Measurements from ENCODE around the gene NAA20. TPM values are rescaled to one million over a fixed set of nuclear protein-coding genes. Genes with fewer than 3 reads are reported as not detected.

NAA20 gene
- total RNA-seq, 4 donors from 2014 or later: 45.5 to 73.2 (median 61.5) TPM

DNA sequence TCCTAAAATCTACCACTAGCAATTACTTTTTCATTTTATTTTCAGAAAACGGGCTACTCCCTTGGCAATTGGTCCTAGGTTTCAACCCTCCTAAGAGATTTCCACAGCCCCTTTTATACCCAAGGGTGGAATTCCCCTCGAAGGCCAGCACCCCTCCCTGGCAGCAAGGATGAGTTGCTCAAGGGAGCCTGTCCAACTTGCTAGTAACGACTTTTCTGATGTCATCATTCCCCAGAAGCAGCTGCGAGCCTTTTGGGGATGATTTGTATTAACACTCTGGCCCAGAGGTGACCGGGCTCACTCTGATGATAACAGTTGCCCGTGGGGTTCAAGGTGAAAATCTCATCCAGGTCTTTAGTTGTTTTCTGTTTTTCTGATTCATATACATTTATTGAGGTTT is 30.7 kb upstream of the NAA20 start:
- DNase-seq (no peak), ATAC-seq (peak in 1 of 2 donors; percentile 76)
- in situ Hi-C loops (cut with MboI; ENCODE audit: low sequenced_read_pairs in 4 of 4): loop anchor here in 1 of 4 donors (10.0 kb wide), 1 partner anchor 202 kb away; no protein-coding TSS in a partner anchor
- TF ChIP-seq, protein P1, sequence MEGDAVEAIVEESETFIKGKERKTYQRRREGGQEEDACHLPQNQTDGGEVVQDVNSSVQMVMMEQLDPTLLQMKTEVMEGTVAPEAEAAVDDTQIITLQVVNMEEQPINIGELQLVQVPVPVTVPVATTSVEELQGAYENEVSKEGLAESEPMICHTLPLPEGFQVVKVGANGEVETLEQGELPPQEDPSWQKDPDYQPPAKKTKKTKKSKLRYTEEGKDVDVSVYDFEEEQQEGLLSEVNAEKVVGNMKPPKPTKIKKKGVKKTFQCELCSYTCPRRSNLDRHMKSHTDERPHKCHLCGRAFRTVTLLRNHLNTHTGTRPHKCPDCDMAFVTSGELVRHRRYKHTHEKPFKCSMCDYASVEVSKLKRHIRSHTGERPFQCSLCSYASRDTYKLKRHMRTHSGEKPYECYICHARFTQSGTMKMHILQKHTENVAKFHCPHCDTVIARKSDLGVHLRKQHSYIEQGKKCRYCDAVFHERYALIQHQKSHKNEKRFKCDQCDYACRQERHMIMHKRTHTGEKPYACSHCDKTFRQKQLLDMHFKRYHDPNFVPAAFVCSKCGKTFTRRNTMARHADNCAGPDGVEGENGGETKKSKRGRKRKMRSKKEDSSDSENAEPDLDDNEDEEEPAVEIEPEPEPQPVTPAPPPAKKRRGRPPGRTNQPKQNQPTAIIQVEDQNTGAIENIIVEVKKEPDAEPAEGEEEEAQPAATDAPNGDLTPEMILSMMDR (IDR thresholded peaks at IDR 0.05 in 4 of 5, conservative IDR thresholded peaks at IDR 0.05 in 1 of 5): no peak
- TF ChIP-seq POLR2A (IDR thresholded peaks at IDR 0.05): no peak
- H3K4me3 ChIP-seq: no peak overlapping the region
- H3K27ac ChIP-seq: peak overlapping the region; percentile 29 to 53 (median 36)
- H3K4me1 ChIP-seq: peaks cover 48 to 61% of the 10 kb centered on the region in 2 donors
- no peaks in the 10 kb centered on the region for H3K36me3 ChIP-seq
- H3K9me3 ChIP-seq: no peaks in the 10 kb centered on the region
- intact Hi-C loops (cut with DNase I; ENCODE audit: low total_unique reads): no loop called here
- H3K27me3 ChIP-seq: no peaks in the 10 kb centered on the region

DNA sequence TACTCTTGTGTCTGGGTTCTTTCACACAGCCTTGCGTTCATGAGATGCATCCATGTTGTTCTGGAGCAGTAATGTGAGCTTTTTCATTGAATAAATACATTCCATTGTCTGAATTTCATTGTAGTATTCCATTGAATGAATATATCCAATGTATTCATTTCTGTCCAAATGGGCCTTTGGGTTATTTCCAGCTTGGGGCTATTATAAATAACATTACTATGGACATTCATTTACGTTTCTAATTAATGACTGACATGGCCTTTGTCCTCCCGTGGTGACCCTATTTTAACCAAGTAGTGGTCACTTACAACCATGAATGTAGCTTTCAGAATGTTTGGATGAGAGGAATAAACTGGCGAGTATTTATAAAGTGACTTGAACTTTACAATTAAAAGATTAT is 30.1 kb upstream of the NAA20 start:
- DNase-seq: no peak
- H3K9me3 ChIP-seq: no peaks in the 10 kb centered on the region
- H3K27me3 ChIP-seq: no peaks in the 10 kb centered on the region
- in situ Hi-C loops (cut with MboI; ENCODE audit: low sequenced_read_pairs in 4 of 4): loop anchor here in 1 of 4 donors (10.0 kb wide), 1 partner anchor 202 kb away; no protein-coding TSS in a partner anchor
- no peak overlapping the region for H3K4me3 ChIP-seq
- H3K36me3 ChIP-seq: no peaks in the 10 kb centered on the region
- no peak for ATAC-seq
- no peak for TF ChIP-seq POLR2A (IDR thresholded peaks at IDR 0.05)
- intact Hi-C loops (cut with DNase I; ENCODE audit: low total_unique reads): no loop called here
- H3K4me1 ChIP-seq: peaks cover 50 to 62% of the 10 kb centered on the region in 2 donors
- H3K27ac ChIP-seq: peak overlapping the region in 2 of 4 donors; percentile 36 to 53

DNA sequence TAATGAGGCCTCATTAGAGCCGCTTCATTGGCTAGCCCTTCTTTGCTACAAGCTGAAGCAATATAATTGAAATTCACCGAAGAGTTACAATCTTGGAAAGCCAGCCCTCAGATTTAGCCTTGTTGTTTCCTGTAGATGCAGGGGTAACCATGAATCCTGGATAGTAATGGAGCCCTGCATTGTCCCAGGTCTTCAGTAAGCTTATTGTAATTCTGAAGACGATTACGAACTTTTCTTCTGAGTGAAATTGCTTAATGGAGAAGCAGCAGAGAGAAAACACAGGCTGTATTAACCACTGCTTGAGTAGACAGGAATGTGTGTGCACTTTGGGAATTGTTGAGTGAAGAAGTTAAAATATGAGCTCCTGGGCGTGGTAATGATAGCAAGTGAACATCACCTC is 26.3 kb upstream of the NAA20 start:
- peaks cover 56 to 71% of the 10 kb centered on the region in 2 donors for H3K4me1 ChIP-seq
- no peaks in the 10 kb centered on the region for H3K9me3 ChIP-seq
- in situ Hi-C loops (cut with MboI; ENCODE audit: low sequenced_read_pairs in 4 of 4): loop anchor here in 3 of 4 donors (10.0 kb wide), 2 partner anchors 206 to 296 kb away; no protein-coding TSS in a partner anchor
- no peak overlapping the region for H3K27ac ChIP-seq
- no peak for DNase-seq
- H3K4me3 ChIP-seq: no peak overlapping the region
- intact Hi-C loops (cut with DNase I; ENCODE audit: low total_unique reads): loop anchor here (5.0 kb wide), 1 partner anchor 69 kb away; no protein-coding TSS in a partner anchor
- no peak for ATAC-seq
- H3K36me3 ChIP-seq: no peaks in the 10 kb centered on the region
- no peaks in the 10 kb centered on the region for H3K27me3 ChIP-seq
- TF ChIP-seq POLR2A (IDR thresholded peaks at IDR 0.05): no peak
- TF ChIP-seq, protein P1 (IDR thresholded peaks at IDR 0.05 in 4 of 5, conservative IDR thresholded peaks at IDR 0.05 in 1 of 5): no peak

GRCh38 chr20:19991308-19991707 is 25.9 kb upstream of the NAA20 start:
- Histone ChIP-seq H3K36me3 (no peaks in the 10 kb centered on the region), H3K27ac (no peak overlapping the region), H3K4me1 (peaks cover 56 to 71% of the 10 kb centered on the region in 2 donors), H3K9me3 (no peaks in the 10 kb centered on the region), H3K4me3 (no peak overlapping the region), H3K27me3 (no peaks in the 10 kb centered on the region)
- no peak for TF ChIP-seq POLR2A (IDR thresholded peaks at IDR 0.05)
- TF ChIP-seq, protein P1 (IDR thresholded peaks at IDR 0.05 in 4 of 5, conservative IDR thresholded peaks at IDR 0.05 in 1 of 5): no peak
- in situ Hi-C loops (cut with MboI; ENCODE audit: low sequenced_read_pairs in 4 of 4): loop anchor here in 3 of 4 donors (10.0 kb wide), 2 partner anchors 207 to 297 kb away; no protein-coding TSS in a partner anchor
- ATAC-seq (no peak), DNase-seq (no peak)
- intact Hi-C loops (cut with DNase I; ENCODE audit: low total_unique reads): loop anchor here (5.0 kb wide), 1 partner anchor 69 kb away; no protein-coding TSS in a partner anchor

- no peak overlapping the region for H3K4me3 ChIP-seq
- no peaks in the 10 kb centered on the region for H3K27me3 ChIP-seq
- TF ChIP-seq, protein P1 (IDR thresholded peaks at IDR 0.05 in 4 of 5, conservative IDR thresholded peaks at IDR 0.05 in 1 of 5): no peak
- no peak for TF ChIP-seq POLR2A (IDR thresholded peaks at IDR 0.05)
- H3K27ac ChIP-seq: peak overlapping the region in 3 of 4 donors; percentile 5 to 80 (median 15)
- in situ Hi-C loops (cut with MboI; ENCODE audit: low sequenced_read_pairs in 4 of 4) (loop anchor here in 3 of 4 donors (10.0 kb wide), 2 partner anchors 207 to 297 kb away; no protein-coding TSS in a partner anchor), intact Hi-C loops (cut with DNase I; ENCODE audit: low total_unique reads) (loop anchor here (5.0 kb wide), 1 partner anchor 70 kb away; no protein-coding TSS in a partner anchor)
- no peaks in the 10 kb centered on the region for H3K36me3 ChIP-seq
- peaks cover 56 to 71% of the 10 kb centered on the region in 2 donors for H3K4me1 ChIP-seq
- ATAC-seq: no peak
- no peak for DNase-seq
- no peaks in the 10 kb centered on the region for H3K9me3 ChIP-seq
Measured at GRCh38 chr20:19991854-19992253, 25.3 kb upstream of the NAA20 start.
